ENCODE data around the gene UROC1. TPM values are rescaled to one million over a fixed set of nuclear protein-coding genes. Genes with fewer than 3 reads are reported as not detected.

UROC1 gene
- not detected in 2 replicates for total RNA-seq

GRCh38 chr3:126517291-126517951 lies at the start of gene UROC1:
Gene UROC1 (minus strand): TSS chr3:126517773. CDS start chr3:126517719, 54 bp downstream.

GRCh38 chr3:126558336-126559071 lies 40.9 kb upstream of the UROC1 start, which contains the start of gene C3orf22:
Gene C3orf22 (minus strand): TSS chr3:126558932. CDS start chr3:126553390, 5,542 bp downstream.

DNA sequence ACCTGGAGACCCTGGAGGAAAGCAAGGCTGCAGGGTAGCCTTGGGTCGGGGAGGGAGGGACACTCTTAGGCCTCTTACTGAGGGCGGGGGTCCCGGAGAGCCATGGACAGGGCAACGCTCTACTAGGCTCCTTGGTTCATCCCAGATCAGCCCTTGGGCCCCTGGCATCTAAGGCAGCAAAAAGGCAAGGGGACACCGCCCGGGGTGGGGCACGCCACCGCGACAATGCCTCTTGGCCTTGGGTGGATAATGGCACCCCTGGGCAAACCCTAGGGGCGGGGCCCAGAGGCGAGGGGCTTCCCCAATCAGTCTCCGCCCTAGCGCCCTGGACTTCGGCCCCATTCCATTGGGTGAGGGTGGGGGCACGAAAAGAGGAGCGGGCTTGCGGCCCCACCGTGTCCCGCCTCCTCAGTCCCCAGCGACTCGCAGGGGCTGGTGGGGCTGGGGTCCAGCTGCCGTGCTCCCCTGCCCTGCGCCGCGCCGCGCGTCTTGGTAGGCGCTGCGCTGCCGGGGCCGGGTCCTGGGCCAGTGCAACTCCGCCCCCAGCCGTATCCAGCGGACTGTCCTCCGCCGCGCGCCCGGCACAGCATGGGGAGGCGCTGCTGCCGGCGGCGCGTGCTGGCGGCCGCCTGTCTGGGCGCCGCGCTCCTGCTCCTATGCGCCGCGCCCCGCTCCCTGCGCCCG lies 6.3 kb upstream of the UROC1 start, which contains the start of gene CHST13:
Gene CHST13 (plus strand): TSS at position 411 of the 684 bp plus-strand sequence. CDS start 178 bp downstream, at position 589.

DNA sequence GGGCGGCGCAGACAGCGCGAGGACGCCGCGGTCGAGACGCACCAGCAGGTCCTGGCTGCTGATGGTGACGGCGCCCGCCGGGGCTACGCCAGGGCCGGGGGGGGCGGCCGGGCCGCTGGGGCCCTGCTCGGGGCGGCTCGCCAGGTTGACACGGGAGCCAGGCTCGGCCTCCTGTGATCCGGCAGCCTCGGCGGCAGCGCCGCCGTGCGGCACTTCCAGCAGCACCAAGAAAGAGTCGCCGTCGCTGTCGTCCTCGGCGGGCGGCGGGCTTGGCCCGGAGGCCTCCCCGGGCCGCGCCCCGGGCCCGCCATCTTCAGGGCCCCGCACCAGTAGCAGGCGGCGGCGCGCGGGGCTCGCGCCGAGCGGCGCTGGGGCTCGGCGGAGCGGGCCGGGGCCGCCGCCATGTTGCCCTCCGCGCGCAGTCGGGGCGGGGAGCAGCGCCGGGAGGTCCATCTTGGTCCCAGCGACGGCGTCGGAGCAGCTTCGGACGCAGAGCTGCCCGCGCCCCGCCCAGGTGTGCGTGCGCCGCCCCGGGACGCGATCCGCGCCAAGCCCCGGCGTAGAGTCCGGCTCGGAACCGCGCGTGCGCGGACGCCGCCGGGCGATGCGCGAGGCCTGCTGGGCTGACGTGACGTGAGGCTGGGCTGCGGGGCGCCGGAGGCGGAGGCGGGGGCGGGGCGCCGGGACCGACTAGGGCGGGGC lies 42.0 kb downstream of the UROC1 start, which contains the start of gene ZXDC:
Gene ZXDC (minus strand): TSS at position 479 of the 702 bp plus-strand sequence. CDS start 26 bp downstream, at position 453.

Other genes with a start within 250 kb of the UROC1 start
- gene KLF15, start 160.4 kb downstream of the UROC1 start, total RNA-seq, result 21.3 and 21.9 TPM in 2 replicates
- not detected in 2 replicates for gene CFAP100, start 122.9 kb downstream of the UROC1 start, total RNA-seq
- gene ZXDC, start 41.9 kb downstream of the UROC1 start, total RNA-seq, result 15.4 and 17.8 TPM in 2 replicates
- gene CHST13, start 6.4 kb upstream of the UROC1 start, total RNA-seq, result not detected in 2 replicates
- not detected in 2 replicates for gene C3orf22, start 41.2 kb upstream of the UROC1 start, total RNA-seq
- gene TXNRD3, start 137.4 kb upstream of the UROC1 start, total RNA-seq, result 9.4 and 16.7 TPM in 2 replicates
- gene CHCHD6, start 186.5 kb upstream of the UROC1 start, total RNA-seq, result 6.0 and 9.4 TPM in 2 replicates